ENCODE data around the gene PAPPA2. TPM values are rescaled to one million over a fixed set of nuclear protein-coding genes. Genes with fewer than 3 reads are reported as not detected.

The PAPPA2 gene
- total RNA-seq, 1 donor from 2014 or later: 0.41 TPM

DNA sequence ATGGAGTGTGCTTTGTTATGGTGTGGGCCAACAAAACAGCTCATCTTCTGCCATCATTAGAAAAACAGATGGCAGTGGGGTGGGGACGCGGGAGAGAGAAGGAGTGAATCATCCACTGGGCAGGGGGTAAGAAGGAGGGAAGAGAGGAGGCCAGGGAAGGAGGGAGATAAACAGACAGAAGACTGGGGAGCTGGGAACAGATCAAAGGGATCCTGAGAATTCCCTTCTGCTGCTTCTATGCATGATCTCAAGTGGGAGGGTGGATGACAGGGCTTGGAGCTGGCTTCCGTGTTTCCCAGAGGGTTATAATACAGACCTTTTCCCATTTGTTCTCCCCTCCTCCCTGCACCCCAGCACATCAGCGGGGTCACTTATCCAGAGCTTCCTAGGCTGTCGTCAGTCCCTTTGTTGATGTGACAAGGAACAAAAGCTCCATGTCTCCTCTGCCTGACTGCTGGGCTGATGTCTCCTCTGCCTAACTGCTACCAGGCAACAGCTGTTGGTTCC, 338.6 kb downstream of the PAPPA2 start:
- Histone ChIP-seq H3K4me3 (no peak overlapping the region), H3K9me3 (replicated peaks) (no peaks in the 10 kb centered on the region), H3K27ac (replicated peaks) (peak overlapping the region; percentile 39), H3K27me3 (ENCODE audit: low read depth) (no peaks in the 10 kb centered on the region), H3K4me1 (peaks cover 28% of the 10 kb centered on the region), H3K36me3 (no peaks in the 10 kb centered on the region)
- DNase-seq: no peak
- no peak for TF ChIP-seq CTCF (IDR thresholded peaks at IDR 0.05; ENCODE audit: borderline replicate concordance)
- intact Hi-C loops (cut with micrococcal nuclease): no loop called here

GRCh38 chr1:176802316-176802715, 339.3 kb downstream of the PAPPA2 start:
- H3K36me3 ChIP-seq: no peaks in the 10 kb centered on the region
- H3K9me3 ChIP-seq (replicated peaks): no peaks in the 10 kb centered on the region
- peaks cover 28% of the 10 kb centered on the region for H3K4me1 ChIP-seq
- TF ChIP-seq CTCF (IDR thresholded peaks at IDR 0.05; ENCODE audit: borderline replicate concordance): no peak
- H3K27ac ChIP-seq (replicated peaks): peak overlapping the region; percentile 39
- no peak overlapping the region for H3K4me3 ChIP-seq
- no peak for DNase-seq
- intact Hi-C loops (cut with micrococcal nuclease): no loop called here
- H3K27me3 ChIP-seq (ENCODE audit: low read depth): no peaks in the 10 kb centered on the region

- TF ChIP-seq CTCF (IDR thresholded peaks at IDR 0.05; ENCODE audit: borderline replicate concordance): no peak
- H3K4me3 ChIP-seq: no peak overlapping the region
- H3K36me3 ChIP-seq: no peaks in the 10 kb centered on the region
- H3K27me3 ChIP-seq (ENCODE audit: low read depth): no peaks in the 10 kb centered on the region
- H3K9me3 ChIP-seq (replicated peaks): no peaks in the 10 kb centered on the region
- DNase-seq: no peak
- intact Hi-C loops (cut with micrococcal nuclease): no loop called here
- H3K4me1 ChIP-seq: peaks cover 28% of the 10 kb centered on the region
- H3K27ac ChIP-seq (replicated peaks): peak overlapping the region; percentile 39
Measured at GRCh38 chr1:176803042-176803441, 340.1 kb downstream of the PAPPA2 start.

DNA sequence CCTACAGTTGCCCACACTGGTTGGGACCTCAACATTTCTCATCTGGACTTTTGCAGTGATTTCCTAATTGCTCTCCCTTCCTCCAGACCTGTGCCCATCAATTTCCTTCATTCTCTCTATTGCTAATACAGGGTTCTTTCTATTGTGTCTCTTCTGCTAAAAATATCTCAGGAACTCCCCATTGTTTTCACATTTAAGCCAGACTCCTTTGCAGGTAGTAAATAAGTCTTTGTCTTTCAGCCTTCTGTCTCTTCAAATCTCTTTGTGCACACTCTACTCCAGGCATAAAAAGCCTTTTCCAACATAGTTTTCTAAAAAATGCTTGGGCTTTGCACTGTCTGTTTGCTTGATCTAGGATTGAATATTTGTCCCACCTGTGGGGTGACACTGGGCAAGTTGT, 340.6 kb downstream of the PAPPA2 start:
- DNase-seq: no peak
- peak overlapping the region; percentile 5 for H3K27ac ChIP-seq (replicated peaks)
- H3K4me3 ChIP-seq: no peak overlapping the region
- no peak for TF ChIP-seq CTCF (IDR thresholded peaks at IDR 0.05; ENCODE audit: borderline replicate concordance)
- no peaks in the 10 kb centered on the region for H3K27me3 ChIP-seq (ENCODE audit: low read depth)
- no peaks in the 10 kb centered on the region for H3K36me3 ChIP-seq
- peaks cover 28% of the 10 kb centered on the region for H3K4me1 ChIP-seq
- intact Hi-C loops (cut with micrococcal nuclease): no loop called here
- no peaks in the 10 kb centered on the region for H3K9me3 ChIP-seq (replicated peaks)

DNA sequence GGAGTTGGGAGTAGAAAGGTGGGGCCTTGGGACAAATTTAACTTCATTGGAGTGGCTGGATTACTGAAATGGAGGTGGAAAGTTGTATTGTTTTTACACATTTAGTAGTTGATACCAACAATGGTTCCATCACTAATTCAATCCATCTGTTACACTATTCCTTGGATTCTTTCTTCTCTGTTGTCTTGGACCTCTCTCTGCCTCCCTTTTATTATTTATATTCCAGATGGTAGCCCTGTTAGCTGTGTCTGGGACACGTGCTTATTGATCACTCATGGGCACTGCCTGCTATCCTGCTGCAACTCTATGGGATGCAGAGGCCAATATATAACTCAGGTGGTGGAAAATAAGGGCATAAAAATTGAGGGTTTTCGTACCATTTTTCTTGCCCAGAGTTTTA, 346.3 kb downstream of the PAPPA2 start:
- no peak for TF ChIP-seq CTCF (IDR thresholded peaks at IDR 0.05; ENCODE audit: borderline replicate concordance)
- Histone ChIP-seq H3K36me3 (no peaks in the 10 kb centered on the region), H3K4me1 (no peaks in the 10 kb centered on the region), H3K27ac (replicated peaks) (no peak overlapping the region), H3K27me3 (ENCODE audit: low read depth) (no peaks in the 10 kb centered on the region), H3K9me3 (replicated peaks) (no peaks in the 10 kb centered on the region), H3K4me3 (no peak overlapping the region)
- DNase-seq: no peak
- intact Hi-C loops (cut with micrococcal nuclease): no loop called here

Data from left ventricle myocardium inferior (tissue), 1 donor.